Measurements from ENCODE around the gene FAM50B.

Gene FAM50B

DNA sequence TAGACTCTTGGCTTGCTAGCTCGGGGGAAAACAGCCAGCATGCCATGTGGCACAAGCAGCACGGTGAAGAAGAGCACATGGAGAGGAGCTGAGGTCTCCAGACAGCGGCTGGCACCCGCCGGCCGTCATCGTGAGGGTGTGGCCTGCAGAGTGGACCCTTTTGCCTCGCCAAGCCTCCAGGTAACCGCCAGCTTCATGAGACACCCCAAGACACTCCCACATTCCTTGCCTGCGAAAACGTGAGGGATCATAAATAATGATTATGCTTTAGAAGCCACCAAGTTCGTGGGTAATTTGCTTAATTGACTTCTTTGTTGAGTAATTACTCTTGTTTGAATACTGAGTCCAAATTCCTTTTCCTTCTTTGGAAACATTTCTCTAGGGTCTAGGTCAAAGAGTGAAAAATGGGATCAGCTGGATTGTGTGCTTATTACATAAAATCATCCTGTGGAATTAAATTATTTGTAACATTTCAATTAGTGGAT is 23.2 kb downstream of the FAM50B start:
- no peaks in the 10 kb centered on the region for H3K27me3 ChIP-seq (ENCODE audit: insufficient read depth, low read depth, severe bottlenecking)
- H3K9me3 ChIP-seq (ENCODE audit: severe bottlenecking) = no peaks in the 10 kb centered on the region
- peak; percentile 6 for DNase-seq
- no peak overlapping the region for H3K4me3 ChIP-seq (ENCODE audit: low read depth, low read length)
- TF ChIP-seq, protein P1, sequence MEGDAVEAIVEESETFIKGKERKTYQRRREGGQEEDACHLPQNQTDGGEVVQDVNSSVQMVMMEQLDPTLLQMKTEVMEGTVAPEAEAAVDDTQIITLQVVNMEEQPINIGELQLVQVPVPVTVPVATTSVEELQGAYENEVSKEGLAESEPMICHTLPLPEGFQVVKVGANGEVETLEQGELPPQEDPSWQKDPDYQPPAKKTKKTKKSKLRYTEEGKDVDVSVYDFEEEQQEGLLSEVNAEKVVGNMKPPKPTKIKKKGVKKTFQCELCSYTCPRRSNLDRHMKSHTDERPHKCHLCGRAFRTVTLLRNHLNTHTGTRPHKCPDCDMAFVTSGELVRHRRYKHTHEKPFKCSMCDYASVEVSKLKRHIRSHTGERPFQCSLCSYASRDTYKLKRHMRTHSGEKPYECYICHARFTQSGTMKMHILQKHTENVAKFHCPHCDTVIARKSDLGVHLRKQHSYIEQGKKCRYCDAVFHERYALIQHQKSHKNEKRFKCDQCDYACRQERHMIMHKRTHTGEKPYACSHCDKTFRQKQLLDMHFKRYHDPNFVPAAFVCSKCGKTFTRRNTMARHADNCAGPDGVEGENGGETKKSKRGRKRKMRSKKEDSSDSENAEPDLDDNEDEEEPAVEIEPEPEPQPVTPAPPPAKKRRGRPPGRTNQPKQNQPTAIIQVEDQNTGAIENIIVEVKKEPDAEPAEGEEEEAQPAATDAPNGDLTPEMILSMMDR (IDR thresholded peaks at IDR 0.05; ENCODE audit: low read depth, low read length) = no peak
- H3K27ac ChIP-seq = no peak overlapping the region
- H3K36me3 ChIP-seq = no peaks in the 10 kb centered on the region

DNA sequence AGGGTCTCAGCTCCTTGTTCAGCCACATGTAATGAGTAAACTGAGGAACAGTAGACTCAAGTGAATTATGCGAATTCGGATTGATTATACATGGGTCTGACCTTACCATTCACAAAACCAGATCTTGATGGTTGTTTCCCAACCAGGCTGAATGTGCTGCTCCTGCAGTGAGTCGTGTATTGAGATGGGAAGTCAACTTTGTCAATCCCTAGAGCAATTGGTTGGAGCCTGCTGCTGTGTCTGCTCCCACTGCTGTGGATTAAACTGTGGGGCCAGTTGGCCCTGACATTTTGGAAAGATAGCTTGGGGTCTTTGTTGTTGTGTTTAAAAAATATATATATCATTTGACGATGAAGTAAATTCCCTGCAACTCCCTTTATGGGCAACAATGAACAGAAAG is 23.9 kb downstream of the FAM50B start:
- no peaks in the 10 kb centered on the region for H3K9me3 ChIP-seq (ENCODE audit: severe bottlenecking)
- H3K4me3 ChIP-seq (ENCODE audit: low read depth, low read length) = no peak overlapping the region
- TF ChIP-seq, protein P1 (IDR thresholded peaks at IDR 0.05; ENCODE audit: low read depth, low read length) = no peak
- no peak overlapping the region for H3K27ac ChIP-seq
- no peaks in the 10 kb centered on the region for H3K27me3 ChIP-seq (ENCODE audit: insufficient read depth, low read depth, severe bottlenecking)
- no peak for DNase-seq
- no peaks in the 10 kb centered on the region for H3K36me3 ChIP-seq

DNA sequence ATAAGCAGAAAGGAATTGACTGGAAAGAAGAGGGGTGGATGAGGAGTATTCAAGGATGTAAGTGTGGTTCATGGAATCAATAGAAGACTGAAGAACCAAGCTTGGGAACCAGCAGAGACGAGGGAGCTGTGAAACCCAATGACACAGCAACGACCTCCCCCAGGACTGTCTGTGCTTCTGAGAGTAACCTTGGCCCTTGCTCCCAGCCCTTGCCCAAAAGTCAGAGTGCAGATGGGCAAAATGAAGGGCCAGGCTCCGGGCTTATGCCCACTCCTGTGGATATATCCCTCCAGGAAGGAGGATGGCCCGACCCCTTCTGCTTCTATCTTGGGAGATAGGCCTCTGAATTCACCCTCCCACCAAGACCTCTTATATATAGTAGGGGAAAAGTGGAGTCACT is 24.9 kb downstream of the FAM50B start:
- TF ChIP-seq, protein P1 (IDR thresholded peaks at IDR 0.05; ENCODE audit: low read depth, low read length) = no peak
- no peaks in the 10 kb centered on the region for H3K9me3 ChIP-seq (ENCODE audit: severe bottlenecking)
- H3K4me3 ChIP-seq (ENCODE audit: low read depth, low read length) = no peak overlapping the region
- H3K27me3 ChIP-seq (ENCODE audit: insufficient read depth, low read depth, severe bottlenecking) = no peaks in the 10 kb centered on the region
- DNase-seq = peak; percentile 4
- H3K27ac ChIP-seq = no peak overlapping the region
- H3K36me3 ChIP-seq = no peaks in the 10 kb centered on the region

DNA sequence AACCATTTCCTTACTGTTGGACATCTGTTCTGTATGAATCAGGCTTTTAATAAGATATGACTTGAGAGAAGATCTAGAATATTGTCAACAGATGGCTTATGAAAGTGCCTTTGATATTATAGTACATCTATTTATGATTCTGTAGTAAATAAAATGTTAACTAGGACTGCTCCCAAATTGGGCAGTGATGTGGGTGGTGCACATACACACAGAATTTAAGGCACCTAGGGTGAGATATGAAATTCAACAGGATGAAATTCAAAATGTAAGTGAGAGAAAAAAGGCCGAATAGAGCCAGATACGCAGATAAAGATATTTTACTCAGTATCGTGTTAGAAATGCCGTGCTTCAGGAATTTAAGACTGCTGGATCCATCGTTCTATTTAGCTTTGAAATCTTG is 26.3 kb downstream of the FAM50B start:
- Histone ChIP-seq H3K36me3 (no peaks in the 10 kb centered on the region), H3K27me3 (ENCODE audit: insufficient read depth, low read depth, severe bottlenecking) (no peaks in the 10 kb centered on the region), H3K27ac (no peak overlapping the region), H3K9me3 (ENCODE audit: severe bottlenecking) (no peaks in the 10 kb centered on the region), H3K4me3 (ENCODE audit: low read depth, low read length) (no peak overlapping the region)
- no peak for DNase-seq
- TF ChIP-seq, protein P1 (IDR thresholded peaks at IDR 0.05; ENCODE audit: low read depth, low read length) = no peak

DNA sequence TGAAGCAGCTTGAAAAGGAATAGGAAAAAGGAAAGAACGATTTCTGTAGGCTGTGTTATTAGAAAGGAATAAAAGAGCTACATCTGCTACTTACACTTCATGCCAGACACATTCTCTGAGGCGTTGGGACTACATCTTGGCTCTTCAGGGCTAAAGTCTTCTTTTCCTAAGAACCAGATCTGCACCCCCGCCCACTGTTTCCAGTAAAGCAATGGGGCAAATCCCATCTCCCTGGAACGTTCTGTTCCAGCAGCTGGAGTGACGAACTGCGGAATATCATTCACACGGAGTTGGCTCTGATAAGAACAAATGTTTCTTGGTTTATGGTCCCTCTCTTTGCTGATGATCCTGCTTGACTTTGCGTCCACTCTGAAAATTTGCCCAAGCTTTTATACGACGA is 26.9 kb downstream of the FAM50B start:
- Histone ChIP-seq H3K4me3 (ENCODE audit: low read depth, low read length) (no peak overlapping the region), H3K27me3 (ENCODE audit: insufficient read depth, low read depth, severe bottlenecking) (no peaks in the 10 kb centered on the region), H3K9me3 (ENCODE audit: severe bottlenecking) (no peaks in the 10 kb centered on the region), H3K36me3 (no peaks in the 10 kb centered on the region), H3K27ac (no peak overlapping the region)
- DNase-seq = no peak
- TF ChIP-seq, protein P1 (IDR thresholded peaks at IDR 0.05; ENCODE audit: low read depth, low read length) = no peak

DNA sequence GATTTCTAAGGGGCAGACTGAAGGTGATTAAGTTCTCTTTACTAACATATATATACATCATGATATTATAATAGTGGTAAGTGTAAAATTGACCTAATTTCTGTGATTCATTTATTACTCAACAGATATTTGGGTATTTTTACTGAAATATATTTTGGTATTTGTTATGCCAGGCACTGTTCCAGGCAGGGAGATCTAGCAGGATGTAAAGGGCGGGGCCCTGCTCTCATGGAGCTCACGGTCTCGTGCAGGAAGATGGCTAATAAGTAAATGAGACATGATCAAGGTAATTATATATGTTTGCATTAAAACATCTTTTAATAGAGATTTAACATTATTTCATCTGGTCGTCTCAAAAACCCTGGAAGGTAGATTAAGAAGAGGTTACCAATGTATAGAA is 27.7 kb downstream of the FAM50B start:
- H3K36me3 ChIP-seq = no peaks in the 10 kb centered on the region
- no peak overlapping the region for H3K4me3 ChIP-seq (ENCODE audit: low read depth, low read length)
- no peak for DNase-seq
- H3K27me3 ChIP-seq (ENCODE audit: insufficient read depth, low read depth, severe bottlenecking) = no peaks in the 10 kb centered on the region
- no peaks in the 10 kb centered on the region for H3K9me3 ChIP-seq (ENCODE audit: severe bottlenecking)
- H3K27ac ChIP-seq = no peak overlapping the region
- TF ChIP-seq, protein P1 (IDR thresholded peaks at IDR 0.05; ENCODE audit: low read depth, low read length) = no peak

Measured in WERI-Rb-1 (cell line).